Measurements from ENCODE around the gene OR4C45. TPM values are rescaled to one million over a fixed set of nuclear protein-coding genes. Genes with fewer than 3 reads are reported as not detected.

OR4C45 gene
- polyA plus RNA-seq, 12 donors = not detected

Other genes with a start within 250 kb of the OR4C45 start
- not detected for gene OR4C13, start 80.5 kb upstream of the OR4C45 start, polyA plus RNA-seq (ENCODE audit: insufficient read length in 12 of 12)
- gene OR4C12, start 50.3 kb upstream of the OR4C45 start, polyA plus RNA-seq (ENCODE audit: insufficient read length in 12 of 12) = not detected

Data from muscle of arm (tissue), 12 donors.